Measurements from ENCODE around the gene PHKB.

- no peak for TF ChIP-seq EZH2phosphoT487 (IDR thresholded peaks at IDR 0.05; ENCODE audit: insufficient read depth, low read depth)
- TF ChIP-seq EZH2 (IDR thresholded peaks at IDR 0.05; ENCODE audit: insufficient read depth, poor library complexity, severe bottlenecking) = no peak
These were observed 107.2 kb downstream of the PHKB start for GRCh38 chr16:47568351-47568750.

Measured in GM23248 (cell line).